CD4-positive, alpha-beta T cell treated with Interleukin-21 for 1 hour (primary cell): ENCODE results near the gene ATP2C1.

Experiments used
- DNase-seq: peaks from one replicate; pipeline ENCODE4 v3.0.0-alpha.2; 2020

The ATP2C1 gene

GRCh38 chr3:131053043-131053859 lies 159.4 kb downstream of the ATP2C1 start:
- DNase-seq = no peak
